Thyroid gland (tissue), 4 donors: ENCODE measurements around the gene CETN1.

Source experiments
- CTCF ChIP-seq, 6 experiments: fragments of 200-600 bp in 3 of 6; fragments of 450-650 bp in 3 of 6; sonication (generic) in 3 of 6; IDR thresholded peaks; one replicate each; pipeline ENCODE4 v1.5.1; 2016 to 2019; ENCODE audit warnings: antibody characterized with exemption in 6 of 6, mild to moderate bottlenecking in 2 of 6, inconsistent platforms in 1 of 6, moderate library complexity in 1 of 6
- POLR2A ChIP-seq, 2 donors: fragments of 450-650 bp; IDR thresholded peaks; one replicate each; pipeline ENCODE4 v1.6.1; 2017; ENCODE audit warnings: antibody characterized with exemption in 2 of 2, mild to moderate bottlenecking in 2 of 2, moderate library complexity in 1 of 2

- TF ChIP-seq POLR2A (IDR thresholded peaks at IDR 0.05), result no peak
- no peak for TF ChIP-seq CTCF (IDR thresholded peaks at IDR 0.05)
Observed at GRCh38 chr18:532018-532417, 48.2 kb upstream of the CETN1 start.
